Adrenal gland (tissue), 5 donors: Measurements from ENCODE around the gene PADI6.

Experiments used
- POLR2A ChIP-seq, 2 donors: fragments of 450-650 bp; IDR thresholded peaks; one replicate each; pipeline ENCODE4 v1.6.1; 2017; ENCODE audit warnings: antibody characterized with exemption in 2 of 2, mild to moderate bottlenecking in 2 of 2, moderate library complexity in 1 of 2
- TF ChIP-seq, protein P1 (sequence below), 6 experiments: fragments of 450-650 bp in 4 of 6; fragments of 200-600 bp in 2 of 6; sonication (generic) in 1 of 6; IDR thresholded peaks; 1 replicate in 5 of 6; 2 replicates in 1 of 6; pipeline versions ENCODE4 v1.5.1 to v1.8.0; 2016 to 2021; ENCODE audit warnings: antibody characterized with exemption in 6 of 6, mild to moderate bottlenecking in 2 of 6, moderate library complexity in 1 of 6
- donor health status: DM: no; HTN: no; CAD: no.

GRCh38 chr1:17400725-17401341 lies 28.8 kb downstream of the PADI6 start:
- TF ChIP-seq, protein P1, sequence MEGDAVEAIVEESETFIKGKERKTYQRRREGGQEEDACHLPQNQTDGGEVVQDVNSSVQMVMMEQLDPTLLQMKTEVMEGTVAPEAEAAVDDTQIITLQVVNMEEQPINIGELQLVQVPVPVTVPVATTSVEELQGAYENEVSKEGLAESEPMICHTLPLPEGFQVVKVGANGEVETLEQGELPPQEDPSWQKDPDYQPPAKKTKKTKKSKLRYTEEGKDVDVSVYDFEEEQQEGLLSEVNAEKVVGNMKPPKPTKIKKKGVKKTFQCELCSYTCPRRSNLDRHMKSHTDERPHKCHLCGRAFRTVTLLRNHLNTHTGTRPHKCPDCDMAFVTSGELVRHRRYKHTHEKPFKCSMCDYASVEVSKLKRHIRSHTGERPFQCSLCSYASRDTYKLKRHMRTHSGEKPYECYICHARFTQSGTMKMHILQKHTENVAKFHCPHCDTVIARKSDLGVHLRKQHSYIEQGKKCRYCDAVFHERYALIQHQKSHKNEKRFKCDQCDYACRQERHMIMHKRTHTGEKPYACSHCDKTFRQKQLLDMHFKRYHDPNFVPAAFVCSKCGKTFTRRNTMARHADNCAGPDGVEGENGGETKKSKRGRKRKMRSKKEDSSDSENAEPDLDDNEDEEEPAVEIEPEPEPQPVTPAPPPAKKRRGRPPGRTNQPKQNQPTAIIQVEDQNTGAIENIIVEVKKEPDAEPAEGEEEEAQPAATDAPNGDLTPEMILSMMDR (IDR thresholded peaks at IDR 0.05) = no peak
- no peak for TF ChIP-seq POLR2A (IDR thresholded peaks at IDR 0.05)
